Hepatocyte (in vitro differentiated cells): ENCODE measurements around the gene RCBTB1. TPM values are rescaled to one million over a fixed set of nuclear protein-coding genes. Genes with fewer than 3 reads are reported as not detected.

ENCODE experiments used
- DNase-seq: peaks from one replicate; pipeline ENCODE4 v3.0.0-alpha.2; 2016; ENCODE audit warnings: low spot score
- H2AFZ ChIP-seq: fragments of 200-600 bp; sonication (generic); 2 replicates; pipeline ENCODE4 v1.6.0; 2016; ENCODE audit warnings: antibody characterized with exemption, mild to moderate bottlenecking
- H3K27ac ChIP-seq: fragments of 200-600 bp; sonication (generic); 2 replicates; pipeline ENCODE4 v1.5.1; 2016; ENCODE audit warnings: mild to moderate bottlenecking
- H3K27me3 ChIP-seq: fragments of 200-600 bp; sonication (generic); 2 replicates; pipeline ENCODE4 v1.6.1; 2016
- H3K36me3 ChIP-seq: fragments of 200-600 bp; sonication (generic); replicated peaks from 2 replicates; pipeline ENCODE4 v1.5.1; 2016; ENCODE audit warnings: low read depth; ENCODE audit not compliant: insufficient read depth
- H3K4me1 ChIP-seq: fragments of 200-600 bp; sonication (generic); 2 replicates; pipeline ENCODE4 v1.5.1; 2016; ENCODE audit warnings: mild to moderate bottlenecking, moderate library complexity; ENCODE audit not compliant: insufficient read depth
- H3K4me2 ChIP-seq: fragments of 200-600 bp; sonication (generic); 2 replicates; pipeline ENCODE4 v1.6.0; 2016
- H3K4me3 ChIP-seq: fragments of 200-600 bp; sonication (generic); 2 replicates; pipeline ENCODE4 v1.5.1; 2016; ENCODE audit warnings: mild to moderate bottlenecking
- H3K79me2 ChIP-seq: fragments of 200-600 bp; sonication (generic); 2 replicates; pipeline ENCODE4 v1.6.0; 2017; ENCODE audit warnings: mild to moderate bottlenecking
- H3K9me2 ChIP-seq: fragments of 200-600 bp; sonication (generic); replicated peaks from 2 replicates; pipeline ENCODE4 v1.6.0; 2017; ENCODE audit warnings: mild to moderate bottlenecking; ENCODE audit not compliant: insufficient read depth
- H3K9me3 ChIP-seq: fragments of 200-600 bp; sonication (generic); 2 replicates; pipeline ENCODE4 v1.5.1; 2016; ENCODE audit warnings: low read depth, mild to moderate bottlenecking
- H4K20me1 ChIP-seq: fragments of 200-600 bp; sonication (generic); 2 replicates; pipeline ENCODE4 v1.6.0; 2016; ENCODE audit warnings: mild to moderate bottlenecking; ENCODE audit not compliant: insufficient read depth, poor library complexity, severe bottlenecking
- EZH2 ChIP-seq: fragments of 200-600 bp; sonication (generic); IDR thresholded peaks from 2 replicates; pipeline ENCODE4 v1.6.1; 2016; ENCODE audit warnings: antibody characterized with exemption, mild to moderate bottlenecking, borderline replicate concordance
- EZH2phosphoT487 ChIP-seq: fragments of 200-600 bp; sonication (generic); IDR thresholded peaks from one replicate; pipeline ENCODE4 v1.6.1; 2018; ENCODE audit warnings: antibody characterized with exemption, mild to moderate bottlenecking, low read depth, moderate library complexity; ENCODE audit not compliant: unreplicated experiment, severe bottlenecking
- WGBS: methylation state at CpG from one replicate; pipeline ENCODE4 v1.1.6; 2016; ENCODE audit warnings: low lambda C conversion rate; ENCODE audit errors: missing lambda C conversion rate; 5-methylcytosine and 5-hydroxymethylcytosine counted together
- polyA plus RNA-seq: library from polyadenylated mRNA; unstranded; fragments of >200 nt; fragmentation: Nextera tagmentation; extraction: Ambion mirVana; gene quantifications from 2 replicates; pipeline ENCODE4 v1.2.1, GENCODE V29; 2016
- total RNA-seq: library from RNA; depleted of rRNA; stranded (reverse); fragments of >200 nt; gene quantifications from 2 replicates; pipeline ENCODE4 v1.2.3, GENCODE V29; 2014
- TF ChIP-seq, protein P1 (sequence below): fragments of 200-600 bp; sonication (generic); IDR thresholded peaks from 2 replicates; pipeline ENCODE4 v1.5.1; 2016; ENCODE audit warnings: antibody characterized with exemption, mild to moderate bottlenecking; ENCODE audit not compliant: poor library complexity

RCBTB1 gene
- total and polyA plus RNA-seq, 2 experiments from 2014 or later = 14.6 to 25.1 TPM

DNA sequence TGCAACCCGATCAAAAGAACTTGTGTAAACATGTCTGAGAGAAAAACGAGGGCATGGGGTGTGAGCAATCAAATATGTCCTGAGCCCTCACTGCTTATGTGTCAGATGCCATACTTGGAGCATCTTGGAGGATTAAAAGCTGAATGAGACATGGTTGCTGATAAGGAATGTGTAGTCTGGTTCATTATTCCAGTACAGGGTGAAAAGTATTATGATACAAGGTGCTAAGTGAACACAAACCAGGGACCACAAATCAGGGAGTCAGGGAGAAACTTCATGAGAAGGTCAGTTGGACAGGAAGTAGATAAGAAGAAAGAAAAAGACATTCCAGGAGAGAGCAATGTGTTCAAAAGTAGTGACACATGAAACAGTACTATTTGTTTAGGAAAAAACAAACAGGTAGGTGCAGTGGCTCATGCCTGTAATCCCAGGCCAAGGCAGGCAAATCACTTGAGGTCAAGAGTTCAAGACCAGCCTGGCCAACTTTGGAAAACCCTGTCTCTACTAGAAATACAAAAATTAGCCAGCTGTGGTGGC, 2.0 kb upstream of the RCBTB1 start:
- no peak for TF ChIP-seq EZH2phosphoT487
- no peak for TF ChIP-seq EZH2
- TF ChIP-seq, protein P1, sequence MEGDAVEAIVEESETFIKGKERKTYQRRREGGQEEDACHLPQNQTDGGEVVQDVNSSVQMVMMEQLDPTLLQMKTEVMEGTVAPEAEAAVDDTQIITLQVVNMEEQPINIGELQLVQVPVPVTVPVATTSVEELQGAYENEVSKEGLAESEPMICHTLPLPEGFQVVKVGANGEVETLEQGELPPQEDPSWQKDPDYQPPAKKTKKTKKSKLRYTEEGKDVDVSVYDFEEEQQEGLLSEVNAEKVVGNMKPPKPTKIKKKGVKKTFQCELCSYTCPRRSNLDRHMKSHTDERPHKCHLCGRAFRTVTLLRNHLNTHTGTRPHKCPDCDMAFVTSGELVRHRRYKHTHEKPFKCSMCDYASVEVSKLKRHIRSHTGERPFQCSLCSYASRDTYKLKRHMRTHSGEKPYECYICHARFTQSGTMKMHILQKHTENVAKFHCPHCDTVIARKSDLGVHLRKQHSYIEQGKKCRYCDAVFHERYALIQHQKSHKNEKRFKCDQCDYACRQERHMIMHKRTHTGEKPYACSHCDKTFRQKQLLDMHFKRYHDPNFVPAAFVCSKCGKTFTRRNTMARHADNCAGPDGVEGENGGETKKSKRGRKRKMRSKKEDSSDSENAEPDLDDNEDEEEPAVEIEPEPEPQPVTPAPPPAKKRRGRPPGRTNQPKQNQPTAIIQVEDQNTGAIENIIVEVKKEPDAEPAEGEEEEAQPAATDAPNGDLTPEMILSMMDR = no peak
- no peak for DNase-seq
- Histone ChIP-seq H3K4me2 (no peak overlapping the region), H3K27ac (peak overlapping the region; percentile 98), H3K4me3 (no peak overlapping the region), H3K79me2 (peaks cover 22% of the 10 kb centered on the region), H3K36me3 (no peaks in the 10 kb centered on the region), H3K9me2 (no peaks in the 10 kb centered on the region), H3K27me3 (no peaks in the 10 kb centered on the region), H4K20me1 (no peaks in the 10 kb centered on the region), H2AFZ (no peak overlapping the region), H3K9me3 (no peaks in the 10 kb centered on the region), H3K4me1 (peaks cover 4% of the 10 kb centered on the region)
- 40% methylated on average over 2 of the region's 2 CpGs for WGBS

DNA sequence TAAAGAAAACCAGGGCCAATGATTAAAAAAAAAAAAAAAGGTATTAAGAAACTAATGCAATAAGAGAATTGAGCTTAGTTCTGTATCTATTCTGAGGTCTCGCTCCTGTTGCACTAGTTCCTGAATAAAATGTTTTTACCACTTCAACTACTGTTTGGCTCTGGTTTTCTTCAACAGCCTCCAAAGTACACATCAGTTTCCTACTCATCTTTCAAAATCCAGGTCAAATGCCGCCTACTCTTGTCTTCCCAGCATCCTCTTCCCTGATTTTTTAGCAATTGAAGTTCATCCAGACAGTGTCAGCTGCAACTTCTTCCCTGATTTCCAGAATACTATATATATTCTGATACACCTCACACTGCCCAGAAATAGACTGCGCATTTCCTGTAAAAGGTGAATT, 1.4 kb upstream of the RCBTB1 start:
- Histone ChIP-seq H3K9me3 (no peaks in the 10 kb centered on the region), H3K4me2 (peak overlapping the region; percentile 96), H4K20me1 (no peaks in the 10 kb centered on the region), H3K4me3 (no peak overlapping the region), H3K36me3 (no peaks in the 10 kb centered on the region), H3K27me3 (no peaks in the 10 kb centered on the region), H3K27ac (peak overlapping the region; percentile 98), H3K4me1 (peaks cover 4% of the 10 kb centered on the region), H2AFZ (no peak overlapping the region), H3K9me2 (no peaks in the 10 kb centered on the region), H3K79me2 (peaks cover 24% of the 10 kb centered on the region)
- TF ChIP-seq EZH2phosphoT487 = no peak
- TF ChIP-seq EZH2 = no peak
- TF ChIP-seq, protein P1 = no peak
- DNase-seq = no peak
- 84% methylated on average over 3 of the region's 3 CpGs for WGBS

DNA sequence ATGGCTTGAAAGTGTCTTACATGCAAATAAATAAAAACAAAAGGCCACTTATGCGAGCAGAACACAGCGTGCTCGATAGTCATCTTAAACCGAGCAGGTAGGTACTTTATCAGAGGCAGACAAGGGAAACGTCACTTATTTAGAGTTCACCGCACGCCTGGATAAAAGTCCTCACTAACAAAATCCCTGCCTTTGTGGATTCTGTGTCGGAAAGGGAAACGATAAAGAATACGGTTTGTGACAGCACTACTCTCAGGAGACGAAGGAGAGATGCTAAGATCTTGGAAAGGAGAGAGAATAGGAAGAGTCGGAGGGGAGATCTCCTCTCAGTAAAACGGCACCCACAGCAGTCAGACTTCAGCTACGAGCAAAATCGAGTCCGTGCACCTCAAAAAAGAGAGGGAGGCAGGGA, 581 bp downstream of the RCBTB1 start:
- TF ChIP-seq EZH2 (no peak), EZH2phosphoT487 (no peak)
- TF ChIP-seq, protein P1 = no peak
- H3K9me2 ChIP-seq = no peaks in the 10 kb centered on the region
- H3K27ac ChIP-seq = peak overlapping the region; percentile 98
- H3K9me3 ChIP-seq = no peaks in the 10 kb centered on the region
- peaks cover 4% of the 10 kb centered on the region for H3K4me1 ChIP-seq
- peak overlapping the region; percentile 99 for H2AFZ ChIP-seq
- 1% methylated on average over 16 of the region's 16 CpGs for WGBS
- no peaks in the 10 kb centered on the region for H3K27me3 ChIP-seq
- peak; percentile 12 for DNase-seq
- no peaks in the 10 kb centered on the region for H3K36me3 ChIP-seq
- H3K4me3 ChIP-seq = peak overlapping the region; percentile 73
- H3K4me2 ChIP-seq = peak overlapping the region; percentile 96
- no peaks in the 10 kb centered on the region for H4K20me1 ChIP-seq
- H3K79me2 ChIP-seq = peaks cover 26% of the 10 kb centered on the region
